ENCODE measurements around the gene SSNA1. TPM values are rescaled to one million over a fixed set of nuclear protein-coding genes. Genes with fewer than 3 reads are reported as not detected.

SSNA1 gene
- total RNA-seq, 1 donor = 59.7 TPM

GRCh38 chr9:137185921-137186320, 2.6 kb upstream of the SSNA1 start:
- H3K27ac ChIP-seq (ENCODE audit: low read depth, low read length) = no peak overlapping the region
- H3K79me2 ChIP-seq (ENCODE audit: insufficient read depth, low read length) = peaks cover 49% of the 10 kb centered on the region
- peaks cover 23% of the 10 kb centered on the region for H3K4me1 ChIP-seq (ENCODE audit: insufficient read depth, low read length)
- no peak overlapping the region for H2AFZ ChIP-seq (ENCODE audit: low read length)
- no peaks in the 10 kb centered on the region for H3K9me3 ChIP-seq (ENCODE audit: low read depth, low read length)
- H3K36me3 ChIP-seq (ENCODE audit: insufficient read depth, low read length) = peaks cover 32% of the 10 kb centered on the region
- no peaks in the 10 kb centered on the region for H3K27me3 ChIP-seq (ENCODE audit: insufficient read depth, low read length)
- DNase-seq (ENCODE audit: insufficient read length, low spot score, missing footprints) = no peak
- H3K4me2 ChIP-seq (ENCODE audit: insufficient read depth, low read length) = no peak overlapping the region
- peaks cover 22% of the 10 kb centered on the region for H4K20me1 ChIP-seq (ENCODE audit: insufficient read depth, low read length)
- TF ChIP-seq CTCF (IDR thresholded peaks at IDR 0.05; ENCODE audit: extremely low read depth, low read depth, low read length) = no peak
- no peak overlapping the region for H3K4me3 ChIP-seq (ENCODE audit: insufficient read depth, low read length)

- H3K4me2 ChIP-seq (ENCODE audit: insufficient read depth, low read length) = no peak overlapping the region
- H3K36me3 ChIP-seq (ENCODE audit: insufficient read depth, low read length) = peaks cover 36% of the 10 kb centered on the region
- peaks cover 53% of the 10 kb centered on the region for H3K79me2 ChIP-seq (ENCODE audit: insufficient read depth, low read length)
Observed at GRCh38 chr9:137186385-137186784, 2.1 kb upstream of the SSNA1 start.

GRCh38 chr9:137187386-137187785, 1.1 kb upstream of the SSNA1 start:
- peaks cover 60% of the 10 kb centered on the region for H3K79me2 ChIP-seq (ENCODE audit: insufficient read depth, low read length)
- H2AFZ ChIP-seq (ENCODE audit: low read length) = no peak overlapping the region
- H3K9me3 ChIP-seq (ENCODE audit: low read depth, low read length) = no peaks in the 10 kb centered on the region
- H3K27me3 ChIP-seq (ENCODE audit: insufficient read depth, low read length) = no peaks in the 10 kb centered on the region
- H3K4me1 ChIP-seq (ENCODE audit: insufficient read depth, low read length) = peaks cover 23% of the 10 kb centered on the region
- H3K27ac ChIP-seq (ENCODE audit: low read depth, low read length) = no peak overlapping the region
- H3K4me2 ChIP-seq (ENCODE audit: insufficient read depth, low read length) = peak overlapping the region; percentile 93
- DNase-seq (ENCODE audit: insufficient read length, low spot score, missing footprints) = no peak
- peaks cover 33% of the 10 kb centered on the region for H3K36me3 ChIP-seq (ENCODE audit: insufficient read depth, low read length)
- H4K20me1 ChIP-seq (ENCODE audit: insufficient read depth, low read length) = peaks cover 22% of the 10 kb centered on the region
- peak overlapping the region; percentile 97 for H3K4me3 ChIP-seq (ENCODE audit: insufficient read depth, low read length)
- no peak for TF ChIP-seq CTCF (IDR thresholded peaks at IDR 0.05; ENCODE audit: extremely low read depth, low read depth, low read length)

More at GRCh38 chr9:137186385-137186784, 2.1 kb upstream of the SSNA1 start:
- no peak overlapping the region for H3K4me3 ChIP-seq (ENCODE audit: insufficient read depth, low read length)
- no peaks in the 10 kb centered on the region for H3K9me3 ChIP-seq (ENCODE audit: low read depth, low read length)
- TF ChIP-seq CTCF (IDR thresholded peaks at IDR 0.05; ENCODE audit: extremely low read depth, low read depth, low read length) = no peak
- peaks cover 22% of the 10 kb centered on the region for H4K20me1 ChIP-seq (ENCODE audit: insufficient read depth, low read length)
- DNase-seq (ENCODE audit: insufficient read length, low spot score, missing footprints) = no peak
- no peak overlapping the region for H2AFZ ChIP-seq (ENCODE audit: low read length)
- H3K27me3 ChIP-seq (ENCODE audit: insufficient read depth, low read length) = no peaks in the 10 kb centered on the region
- no peak overlapping the region for H3K27ac ChIP-seq (ENCODE audit: low read depth, low read length)
- H3K4me1 ChIP-seq (ENCODE audit: insufficient read depth, low read length) = peaks cover 23% of the 10 kb centered on the region

DNA sequence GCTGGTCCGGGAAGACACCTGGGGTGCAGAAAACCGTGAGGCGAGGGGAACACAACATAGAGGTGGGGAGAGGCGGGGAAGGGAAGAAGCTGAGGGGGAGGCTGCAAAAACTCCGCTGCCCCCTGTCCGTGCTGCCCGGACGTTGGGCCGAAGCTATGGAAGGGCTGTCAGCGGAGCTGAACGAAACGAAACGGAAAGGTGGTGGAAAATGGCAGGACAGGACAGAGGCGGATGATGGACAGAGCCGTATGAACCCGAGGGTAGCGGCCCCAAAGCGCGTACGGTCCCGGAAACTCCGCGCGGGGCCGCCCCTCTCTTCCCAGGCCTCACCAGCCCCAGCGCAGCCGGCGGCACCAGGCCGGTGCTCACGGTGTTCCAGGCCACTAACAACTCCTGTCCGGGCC, 388 bp upstream of the SSNA1 start:
- no peak for DNase-seq (ENCODE audit: insufficient read length, low spot score, missing footprints)
- Histone ChIP-seq H3K27ac (ENCODE audit: low read depth, low read length) (peak overlapping the region; percentile 88), H3K9me3 (ENCODE audit: low read depth, low read length) (no peaks in the 10 kb centered on the region), H3K4me1 (ENCODE audit: insufficient read depth, low read length) (peaks cover 23% of the 10 kb centered on the region), H3K4me3 (ENCODE audit: insufficient read depth, low read length) (peak overlapping the region; percentile 97), H3K36me3 (ENCODE audit: insufficient read depth, low read length) (peaks cover 30% of the 10 kb centered on the region), H4K20me1 (ENCODE audit: insufficient read depth, low read length) (peaks cover 26% of the 10 kb centered on the region), H3K79me2 (ENCODE audit: insufficient read depth, low read length) (peaks cover 65% of the 10 kb centered on the region), H3K4me2 (ENCODE audit: insufficient read depth, low read length) (peak overlapping the region; percentile 93), H2AFZ (ENCODE audit: low read length) (peak overlapping the region; percentile 94), H3K27me3 (ENCODE audit: insufficient read depth, low read length) (no peaks in the 10 kb centered on the region)
- TF ChIP-seq CTCF (IDR thresholded peaks at IDR 0.05; ENCODE audit: extremely low read depth, low read depth, low read length) = no peak
